GM19043 (cell line): Measurements from ENCODE around the gene PTGER3.
"Not testable (repeated sequence)": the region's sequence is repeated elsewhere in the genome, so short reads cannot be mapped to it uniquely, and the experiment has no call there.

Experiments used
- ATAC-seq: cut with Tn5 transposase; IDR thresholded peaks from one replicate; pipeline ENCODE4 v1.9.1; 2021; ENCODE audit warnings: low read depth; ENCODE audit not compliant: unreplicated experiment

The PTGER3 gene

GRCh38 chr1:70963374-70963773, 84.2 kb downstream of the PTGER3 start:
- no peak for ATAC-seq

- ATAC-seq: no peak
Measured at GRCh38 chr1:70961374-70961975, 86.1 kb downstream of the PTGER3 start.

GRCh38 chr1:70948396-70949017, 99.1 kb downstream of the PTGER3 start:
- ATAC-seq: no peak

- no peak for ATAC-seq
Measured at GRCh38 chr1:70947835-70948234, 99.8 kb downstream of the PTGER3 start.

- ATAC-seq: no peak
Measured at GRCh38 chr1:70945676-70946075, 101.9 kb downstream of the PTGER3 start.

GRCh38 chr1:70945251-70945650, 102.4 kb downstream of the PTGER3 start:
- ATAC-seq: no peak

GRCh38 chr1:70941563-70941962, 106.1 kb downstream of the PTGER3 start:
- ATAC-seq: no peak

- ATAC-seq: not testable (repeated sequence)
Measured at GRCh38 chr1:70940398-70940797, 107.2 kb downstream of the PTGER3 start.

- no peak for ATAC-seq
Measured at GRCh38 chr1:70934194-70934961, 113.2 kb downstream of the PTGER3 start.

- ATAC-seq: no peak
Measured at GRCh38 chr1:70930062-70930461, 117.6 kb downstream of the PTGER3 start.

GRCh38 chr1:70922196-70922595, 125.4 kb downstream of the PTGER3 start:
- ATAC-seq: no peak
